ENCODE data around the gene PLEKHA3.
A peak's percentile ranks its signal among the peaks of the same experiment; 100 is the strongest.
"Not testable (repeated sequence)": the region's sequence is repeated elsewhere in the genome, so short reads cannot be mapped to it uniquely, and the experiment has no call there.

Gene PLEKHA3

GRCh38 chr2:178471313-178471712 lies 8.9 kb upstream of the PLEKHA3 start:
- not testable (repeated sequence) for H3K4me1 ChIP-seq (ENCODE audit: insufficient read depth, low read length); H3K27me3 ChIP-seq (ENCODE audit: insufficient read depth, low read length); H2AFZ ChIP-seq (ENCODE audit: low read depth, low read length); H3K4me3 ChIP-seq (ENCODE audit: low read length); H3K9me3 ChIP-seq (ENCODE audit: low read length)
- peaks cover 27% of the 10 kb centered on the region for H3K36me3 ChIP-seq (ENCODE audit: insufficient read depth, low read length)

- Histone ChIP-seq H2AFZ (ENCODE audit: low read depth, low read length) (no peak overlapping the region), H3K4me1 (ENCODE audit: insufficient read depth, low read length) (peaks cover 5% of the 10 kb centered on the region), H3K36me3 (ENCODE audit: insufficient read depth, low read length) (peaks cover 12% of the 10 kb centered on the region), H3K27me3 (ENCODE audit: insufficient read depth, low read length) (no peaks in the 10 kb centered on the region), H3K4me3 (ENCODE audit: low read length) (no peak overlapping the region), H3K9me3 (ENCODE audit: low read length) (no peaks in the 10 kb centered on the region)
These were observed 6.9 kb upstream of the PLEKHA3 start for GRCh38 chr2:178473373-178473772.

DNA sequence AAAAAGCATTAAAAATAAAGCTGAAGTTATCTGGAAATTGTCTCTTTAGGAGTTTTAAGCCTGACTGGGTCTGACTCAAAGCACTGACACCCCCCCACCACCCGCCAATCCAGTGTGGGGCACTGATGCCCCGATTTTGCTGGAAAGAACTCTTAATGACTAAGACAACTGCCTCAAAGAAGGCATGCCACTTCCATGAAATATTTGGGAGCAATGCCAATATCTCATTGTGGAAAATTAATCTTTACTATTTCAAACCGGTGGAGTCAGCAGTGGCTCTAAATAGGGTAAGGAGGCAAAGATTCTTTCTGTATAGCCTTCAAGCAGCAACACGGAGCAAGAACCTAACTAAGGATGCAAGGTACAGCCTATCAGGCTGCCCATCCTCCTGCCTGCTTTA lies 6.3 kb upstream of the PLEKHA3 start:
- Histone ChIP-seq H3K9me3 (ENCODE audit: low read length) (no peaks in the 10 kb centered on the region), H3K4me3 (ENCODE audit: low read length) (no peak overlapping the region)

DNA sequence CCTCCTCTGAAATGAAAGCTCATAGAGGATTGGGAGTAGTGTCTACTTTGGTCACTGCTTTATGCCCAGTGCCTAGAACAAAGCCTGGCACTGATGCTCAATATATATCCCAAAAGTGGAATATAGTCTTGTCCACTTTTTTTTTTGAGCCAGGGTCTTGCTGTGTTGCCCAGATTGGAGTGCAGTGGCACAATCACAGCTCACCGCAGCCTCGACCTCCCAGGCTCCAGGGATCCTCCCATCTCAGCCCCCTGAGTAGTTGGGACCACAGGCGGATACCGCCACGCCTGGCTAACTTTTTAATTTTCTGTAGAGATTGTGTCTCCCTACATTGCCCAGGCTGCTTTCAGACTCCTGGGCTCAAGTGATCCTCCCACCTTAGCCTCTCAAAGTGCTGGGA lies 5.7 kb upstream of the PLEKHA3 start:
- no peak overlapping the region for H2AFZ ChIP-seq (ENCODE audit: low read depth, low read length)
- H3K9me3 ChIP-seq (ENCODE audit: low read length), result no peaks in the 10 kb centered on the region
- no peak overlapping the region for H3K4me3 ChIP-seq (ENCODE audit: low read length)
- peaks cover 5% of the 10 kb centered on the region for H3K4me1 ChIP-seq (ENCODE audit: insufficient read depth, low read length)
- no peaks in the 10 kb centered on the region for H3K27me3 ChIP-seq (ENCODE audit: insufficient read depth, low read length)
- H3K36me3 ChIP-seq (ENCODE audit: insufficient read depth, low read length), result peaks cover 1% of the 10 kb centered on the region

More for the DNA sequence above, 6.3 kb upstream of the PLEKHA3 start:
- Histone ChIP-seq H2AFZ (ENCODE audit: low read depth, low read length) (no peak overlapping the region), H3K27me3 (ENCODE audit: insufficient read depth, low read length) (no peaks in the 10 kb centered on the region), H3K4me1 (ENCODE audit: insufficient read depth, low read length) (peaks cover 5% of the 10 kb centered on the region), H3K36me3 (ENCODE audit: insufficient read depth, low read length) (peaks cover 7% of the 10 kb centered on the region)

DNA sequence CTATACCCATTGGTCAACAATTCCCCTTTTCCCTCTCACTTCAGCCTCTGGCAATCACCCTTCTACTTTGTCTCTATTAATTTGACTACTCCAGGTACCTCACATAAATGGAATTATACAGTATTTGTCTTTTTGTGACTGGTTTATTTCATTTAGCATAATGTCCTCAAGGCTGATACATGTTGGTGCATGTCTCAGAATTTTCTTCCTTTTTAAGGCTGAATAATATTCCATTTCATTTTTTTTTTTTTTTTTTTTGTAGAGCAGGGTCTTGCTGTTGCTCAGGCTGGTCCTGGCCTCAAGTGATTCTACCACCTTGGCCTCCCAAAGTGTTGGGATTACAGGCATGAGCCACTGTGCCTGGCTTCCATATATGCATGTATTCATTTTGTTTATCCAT lies 3.8 kb upstream of the PLEKHA3 start:
- H3K4me3 ChIP-seq (ENCODE audit: low read length), result peak overlapping the region; percentile 43

DNA sequence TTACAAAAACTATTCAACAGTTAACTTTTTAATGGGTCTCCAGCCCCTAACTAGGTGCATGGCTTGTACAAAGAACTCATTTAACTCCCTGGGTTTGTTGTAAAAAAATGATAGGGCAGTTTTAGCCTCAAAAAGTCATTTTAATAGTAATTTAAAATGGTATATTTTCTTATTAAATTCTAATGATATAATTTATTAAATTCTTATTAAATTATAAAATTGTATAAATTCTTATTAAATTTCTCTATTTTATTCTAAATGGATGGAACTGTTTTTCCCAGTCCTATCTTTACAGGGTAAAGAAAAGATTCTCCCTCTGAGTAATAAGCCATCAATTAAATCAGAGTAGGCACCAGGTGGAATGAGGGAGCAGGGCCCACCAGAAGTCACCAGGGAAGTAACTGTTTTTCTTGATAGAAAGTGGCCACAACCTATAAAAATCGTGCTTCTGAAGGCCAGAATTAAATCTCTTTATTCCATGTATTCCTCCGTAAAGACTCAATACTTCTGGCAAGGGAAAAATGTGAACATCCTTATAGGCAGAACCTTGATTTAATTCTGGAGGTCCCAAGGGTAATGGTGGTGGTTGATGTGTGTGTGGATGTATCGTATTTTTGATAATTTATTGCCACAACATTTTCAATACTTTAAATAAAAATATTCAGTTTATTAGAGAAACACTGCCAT lies 2.7 kb upstream of the PLEKHA3 start:
- peak overlapping the region; percentile 59 for H2AFZ ChIP-seq (ENCODE audit: low read depth, low read length)
- no peaks in the 10 kb centered on the region for H3K9me3 ChIP-seq (ENCODE audit: low read length)
- H3K36me3 ChIP-seq (ENCODE audit: insufficient read depth, low read length), result no peaks in the 10 kb centered on the region
- peaks cover 17% of the 10 kb centered on the region for H3K4me1 ChIP-seq (ENCODE audit: insufficient read depth, low read length)
- peak overlapping the region; percentile 74 for H3K4me3 ChIP-seq (ENCODE audit: low read length)
- no peaks in the 10 kb centered on the region for H3K27me3 ChIP-seq (ENCODE audit: insufficient read depth, low read length)

More for the DNA sequence above, 3.8 kb upstream of the PLEKHA3 start:
- no peaks in the 10 kb centered on the region for H3K9me3 ChIP-seq (ENCODE audit: low read length)
- H3K27me3 ChIP-seq (ENCODE audit: insufficient read depth, low read length), result no peaks in the 10 kb centered on the region
- no peaks in the 10 kb centered on the region for H3K36me3 ChIP-seq (ENCODE audit: insufficient read depth, low read length)
- no peak overlapping the region for H2AFZ ChIP-seq (ENCODE audit: low read depth, low read length)
- peaks cover 7% of the 10 kb centered on the region for H3K4me1 ChIP-seq (ENCODE audit: insufficient read depth, low read length)

GRCh38 chr2:178478130-178478438 lies 2.2 kb upstream of the PLEKHA3 start:
- peak overlapping the region; percentile 74 for H3K4me3 ChIP-seq (ENCODE audit: low read length)
- H2AFZ ChIP-seq (ENCODE audit: low read depth, low read length), result peak overlapping the region; percentile 59
- H3K36me3 ChIP-seq (ENCODE audit: insufficient read depth, low read length), result no peaks in the 10 kb centered on the region
- H3K4me1 ChIP-seq (ENCODE audit: insufficient read depth, low read length), result peaks cover 18% of the 10 kb centered on the region
- H3K9me3 ChIP-seq (ENCODE audit: low read length), result no peaks in the 10 kb centered on the region
- no peaks in the 10 kb centered on the region for H3K27me3 ChIP-seq (ENCODE audit: insufficient read depth, low read length)

DNA sequence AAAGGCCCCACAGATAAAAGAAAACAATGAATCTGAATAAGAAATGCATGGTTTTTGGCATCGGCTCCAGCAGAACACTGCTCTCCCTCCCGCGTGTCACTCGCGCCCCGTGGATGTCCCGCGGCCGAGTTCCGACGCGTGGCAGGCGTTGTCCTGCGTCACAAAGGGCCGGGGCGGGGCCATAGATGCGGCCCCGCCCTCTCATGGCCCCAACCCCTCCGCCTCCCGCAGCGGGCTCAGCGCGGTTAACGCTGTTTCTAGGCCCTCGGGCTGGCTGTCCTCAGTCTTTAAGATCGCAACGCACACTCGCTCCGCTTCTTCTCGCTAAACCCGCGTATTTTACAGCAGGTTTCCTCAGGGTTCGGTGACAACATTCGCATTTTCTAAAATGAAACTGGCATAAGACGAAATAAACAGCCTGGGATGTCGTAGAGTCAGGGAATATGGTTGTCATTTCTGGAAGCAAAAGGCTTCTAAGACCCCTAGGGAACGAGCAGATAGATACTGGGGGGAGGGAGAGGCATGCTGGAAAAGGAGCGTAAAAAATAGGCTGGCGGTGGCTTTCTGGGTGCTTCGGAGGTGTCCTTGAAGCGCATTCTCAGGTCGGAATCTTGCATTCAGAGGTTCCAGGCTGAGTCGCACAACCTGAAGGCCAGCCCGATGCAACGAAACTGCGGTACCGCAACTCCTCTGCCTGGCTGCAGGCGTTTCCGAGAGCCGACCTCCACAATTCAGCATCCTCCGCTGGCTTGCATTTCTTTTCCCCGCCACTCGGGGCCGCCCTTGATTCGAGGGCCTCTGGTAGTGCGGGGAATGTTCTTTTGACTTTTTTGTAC lies 1.6 kb upstream of the PLEKHA3 start, which contains the start of gene FKBP7:
Gene FKBP7, minus strand, starts transcription at position 162 of the 836 bp plus-strand sequence. Its CDS starts 101 bp downstream, at position 61.
- Histone ChIP-seq H3K27me3 (ENCODE audit: insufficient read depth, low read length) (no peaks in the 10 kb centered on the region), H2AFZ (ENCODE audit: low read depth, low read length) (peak within 1 kb of the TSS; percentile 59), H3K4me3 (ENCODE audit: low read length) (peak within 1 kb of the TSS; percentile 74), H3K36me3 (ENCODE audit: insufficient read depth, low read length) (no peaks in the 10 kb centered on the region), H3K4me1 (ENCODE audit: insufficient read depth, low read length) (peaks cover 18% of the 10 kb centered on the region), H3K9me3 (ENCODE audit: low read length) (no peaks in the 10 kb centered on the region)

GRCh38 chr2:178479275-178479616 lies 1.0 kb upstream of the PLEKHA3 start:
- H3K9me3 ChIP-seq (ENCODE audit: low read length), result no peaks in the 10 kb centered on the region
- peaks cover 18% of the 10 kb centered on the region for H3K4me1 ChIP-seq (ENCODE audit: insufficient read depth, low read length)
- no peaks in the 10 kb centered on the region for H3K27me3 ChIP-seq (ENCODE audit: insufficient read depth, low read length)
- no peaks in the 10 kb centered on the region for H3K36me3 ChIP-seq (ENCODE audit: insufficient read depth, low read length)
- H3K4me3 ChIP-seq (ENCODE audit: low read length), result peak overlapping the region; percentile 74
- H2AFZ ChIP-seq (ENCODE audit: low read depth, low read length), result peak overlapping the region; percentile 59

DNA sequence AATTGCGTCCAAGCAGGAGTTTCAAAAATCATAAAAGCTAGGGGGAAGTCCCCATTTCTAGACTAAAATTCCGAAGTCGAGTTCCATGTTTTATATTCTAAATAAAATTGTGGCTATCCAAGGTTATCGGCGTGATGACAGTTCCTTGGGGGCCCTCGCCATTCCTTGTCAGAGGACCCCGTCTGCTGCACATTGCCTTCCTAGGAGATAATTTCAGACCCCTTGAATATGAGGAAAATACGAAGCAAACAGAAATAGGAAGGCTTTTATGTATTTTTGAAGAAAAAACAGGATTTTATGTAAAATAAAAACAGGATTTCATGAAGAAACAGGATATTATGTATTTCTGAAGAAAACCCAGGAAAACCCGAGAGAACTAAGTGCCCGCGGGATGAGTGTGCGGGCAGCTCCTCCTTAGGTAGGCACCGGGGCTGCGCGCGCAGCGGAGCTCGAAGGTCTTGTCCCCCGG lies 465 bp upstream of the PLEKHA3 start:
- Histone ChIP-seq H2AFZ (ENCODE audit: low read depth, low read length) (peak overlapping the region; percentile 74), H3K4me1 (ENCODE audit: insufficient read depth, low read length) (peaks cover 18% of the 10 kb centered on the region), H3K9me3 (ENCODE audit: low read length) (no peaks in the 10 kb centered on the region), H3K27me3 (ENCODE audit: insufficient read depth, low read length) (no peaks in the 10 kb centered on the region), H3K36me3 (ENCODE audit: insufficient read depth, low read length) (no peaks in the 10 kb centered on the region), H3K4me3 (ENCODE audit: low read length) (peak overlapping the region; percentile 74)

DNA sequence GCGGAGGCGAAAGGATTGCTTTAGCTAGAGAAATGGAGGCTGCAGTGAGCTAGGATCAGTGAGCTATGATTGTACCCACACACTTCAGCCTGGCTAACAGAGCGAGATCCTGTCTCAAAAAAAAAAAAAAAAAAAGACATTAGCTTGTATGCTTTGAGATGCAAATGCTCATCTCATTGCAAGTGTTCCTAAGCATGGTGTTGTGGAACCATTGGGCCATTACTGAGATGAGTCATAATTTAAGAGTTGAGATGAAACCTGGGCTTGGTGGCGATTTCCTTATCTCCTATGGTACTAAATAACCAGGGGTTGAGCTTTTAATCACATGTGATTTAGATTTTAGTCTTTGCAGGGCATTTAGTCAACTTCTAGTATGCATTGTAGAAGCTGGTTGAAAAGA lies 2.2 kb downstream of the PLEKHA3 start:
- Histone ChIP-seq H3K9me3 (ENCODE audit: low read length) (no peaks in the 10 kb centered on the region), H2AFZ (ENCODE audit: low read depth, low read length) (no peak overlapping the region), H3K4me3 (ENCODE audit: low read length) (peak overlapping the region; percentile 74), H3K27me3 (ENCODE audit: insufficient read depth, low read length) (no peaks in the 10 kb centered on the region), H3K36me3 (ENCODE audit: insufficient read depth, low read length) (peaks cover 18% of the 10 kb centered on the region), H3K4me1 (ENCODE audit: insufficient read depth, low read length) (peaks cover 14% of the 10 kb centered on the region)

DNA sequence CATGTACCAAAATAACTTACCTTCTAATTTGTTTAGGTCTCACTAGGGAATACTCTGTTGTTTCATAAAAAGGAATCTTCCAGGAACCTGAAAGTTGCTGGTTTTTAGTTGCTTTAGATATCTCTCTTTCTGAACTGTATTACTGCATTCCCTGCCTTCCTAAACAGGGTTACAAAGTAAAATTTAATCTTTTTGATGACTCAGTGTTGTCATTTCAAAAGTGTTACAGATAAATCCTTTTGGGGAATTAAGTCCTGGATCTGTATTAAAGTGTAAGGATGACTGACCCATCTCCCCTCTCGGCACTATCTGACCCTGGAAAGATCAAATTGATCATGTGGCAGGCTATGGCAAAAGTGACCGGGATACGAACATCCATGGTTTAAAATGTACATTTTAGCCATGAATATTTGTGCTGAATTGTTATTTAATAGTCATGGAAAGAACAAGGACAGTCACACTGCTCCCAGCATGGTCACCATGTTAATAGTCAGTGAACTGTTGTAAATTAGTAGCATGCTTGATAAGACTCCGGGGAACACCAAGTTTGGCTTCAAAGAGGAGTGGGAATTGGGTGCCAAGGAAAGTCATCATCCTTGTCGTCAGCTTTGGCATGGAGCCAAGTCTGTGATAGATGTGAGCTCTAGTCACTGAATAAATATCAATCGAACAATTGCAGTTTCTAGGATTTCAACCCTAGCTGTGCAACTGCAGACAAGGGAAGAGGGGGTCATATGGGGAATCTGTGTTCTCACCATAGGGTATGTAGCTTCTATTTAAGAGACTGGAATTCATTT lies 4.2 kb downstream of the PLEKHA3 start:
- peaks cover 21% of the 10 kb centered on the region for H3K36me3 ChIP-seq (ENCODE audit: insufficient read depth, low read length)
- H2AFZ ChIP-seq (ENCODE audit: low read depth, low read length), result no peak overlapping the region
- H3K27me3 ChIP-seq (ENCODE audit: insufficient read depth, low read length), result no peaks in the 10 kb centered on the region
- no peak overlapping the region for H3K4me3 ChIP-seq (ENCODE audit: low read length)
- H3K9me3 ChIP-seq (ENCODE audit: low read length), result no peaks in the 10 kb centered on the region
- H3K4me1 ChIP-seq (ENCODE audit: insufficient read depth, low read length), result peaks cover 14% of the 10 kb centered on the region

- no peak overlapping the region for H3K4me3 ChIP-seq (ENCODE audit: low read length)
- no peaks in the 10 kb centered on the region for H3K9me3 ChIP-seq (ENCODE audit: low read length)
- H3K4me1 ChIP-seq (ENCODE audit: insufficient read depth, low read length), result peaks cover 14% of the 10 kb centered on the region
- H2AFZ ChIP-seq (ENCODE audit: low read depth, low read length), result no peak overlapping the region
- no peaks in the 10 kb centered on the region for H3K27me3 ChIP-seq (ENCODE audit: insufficient read depth, low read length)
- H3K36me3 ChIP-seq (ENCODE audit: insufficient read depth, low read length), result peaks cover 25% of the 10 kb centered on the region
These were observed 5.1 kb downstream of the PLEKHA3 start for GRCh38 chr2:178485356-178485755.

Data from neuron (in vitro differentiated cells).